SK-N-MC (cell line): Measurements from ENCODE around the gene CSH2.

Source experiments
- DNase-seq: peaks from one replicate; pipeline ENCODE4 v3.0.0-alpha.2; 2011; ENCODE audit warnings: low read depth, low spot score
- H3K27ac ChIP-seq: fragments of 200-600 bp; sonication (generic); 2 replicates; pipeline ENCODE4 v1.5.1; 2016; ENCODE audit warnings: mixed run types
- H3K36me3 ChIP-seq: fragments of 200-600 bp; sonication (generic); 2 replicates; pipeline ENCODE4 v1.6.1; 2017; ENCODE audit warnings: antibody characterized with exemption, low read length, mixed read lengths; ENCODE audit not compliant: insufficient read depth
- H3K4me3 ChIP-seq: fragments of 200-600 bp; sonication (generic); 2 replicates; pipeline ENCODE4 v1.5.1; 2016
- H3K9ac ChIP-seq: fragments of 200-600 bp; sonication (generic); 2 replicates; pipeline ENCODE4 v1.8.0; 2017; ENCODE audit warnings: mixed run types, mixed read lengths; ENCODE audit not compliant: insufficient read length
- H3K9me3 ChIP-seq: fragments of 200-600 bp; sonication (generic); 2 replicates; pipeline ENCODE4 v1.6.1; 2017; ENCODE audit warnings: low read depth, mild to moderate bottlenecking, antibody characterized with exemption, low read length, moderate library complexity, mixed read lengths
- EZH2 ChIP-seq: fragments of 200-600 bp; sonication (generic); IDR thresholded peaks from one replicate; pipeline ENCODE4 v1.6.1; 2017; ENCODE audit warnings: antibody characterized with exemption
- FOXP2 ChIP-seq: optimal IDR thresholded peaks from 2 replicates; pipeline ENCODE3; 2011; ENCODE audit warnings: mild to moderate bottlenecking, moderate library complexity; ENCODE audit not compliant: insufficient read depth; ENCODE audit errors: extremely low read length, control extremely low read depth
- POLR2AphosphoS5 ChIP-seq: IDR thresholded peaks from 2 replicates; pipeline ENCODE4 v1.6.1; 2012; ENCODE audit warnings: mild to moderate bottlenecking, low read depth, low read length, borderline replicate concordance

CSH2 gene

GRCh38 chr17:63840591-63841349 lies 32.7 kb downstream of the CSH2 start:
- Histone ChIP-seq H3K9ac (peak overlapping the region; percentile 83), H3K4me3 (peak overlapping the region; percentile 90), H3K27ac (no peak overlapping the region)

GRCh38 chr17:63838631-63839171 lies 34.8 kb downstream of the CSH2 start:
- Histone ChIP-seq H3K4me3 (peak overlapping the region; percentile 62), H3K27ac (peak overlapping the region; percentile 84), H3K9me3 (no peaks in the 10 kb centered on the region), H3K36me3 (peaks cover 20% of the 10 kb centered on the region; the same call in 1 of the 2 replicates), H3K9ac (no peak overlapping the region)
- no peak for TF ChIP-seq POLR2AphosphoS5
- TF ChIP-seq EZH2: no peak
- no peak for TF ChIP-seq FOXP2
- peak; percentile 34 for DNase-seq

More at GRCh38 chr17:63840591-63841349, 32.7 kb downstream of the CSH2 start:
- no peak for DNase-seq
- no peaks in the 10 kb centered on the region for H3K9me3 ChIP-seq
- TF ChIP-seq POLR2AphosphoS5: no peak
- TF ChIP-seq FOXP2: no peak
- no peak for TF ChIP-seq EZH2
- H3K36me3 ChIP-seq: peaks cover 11% of the 10 kb centered on the region; the same call in 1 of the 2 replicates

GRCh38 chr17:63837962-63838600 lies 35.4 kb downstream of the CSH2 start:
- no peak for TF ChIP-seq FOXP2
- TF ChIP-seq EZH2: no peak
- TF ChIP-seq POLR2AphosphoS5: no peak
- peak overlapping the region; percentile 62 for H3K4me3 ChIP-seq
- no peak overlapping the region for H3K27ac ChIP-seq
- no peak for DNase-seq
- no peak overlapping the region for H3K9ac ChIP-seq
- no peaks in the 10 kb centered on the region for H3K9me3 ChIP-seq
- H3K36me3 ChIP-seq: peaks cover 26% of the 10 kb centered on the region

- H3K36me3 ChIP-seq: peaks cover 32% of the 10 kb centered on the region
- H3K9me3 ChIP-seq: no peaks in the 10 kb centered on the region
- no peak for DNase-seq
- TF ChIP-seq FOXP2: no peak
- TF ChIP-seq POLR2AphosphoS5: no peak
- no peak for TF ChIP-seq EZH2
- H3K9ac ChIP-seq: no peak overlapping the region
- H3K4me3 ChIP-seq: no peak overlapping the region
- no peak overlapping the region for H3K27ac ChIP-seq
Observed at GRCh38 chr17:63837480-63837879, 36.0 kb downstream of the CSH2 start.

- Histone ChIP-seq H3K4me3 (no peak overlapping the region), H3K9me3 (no peaks in the 10 kb centered on the region), H3K9ac (no peak overlapping the region), H3K27ac (no peak overlapping the region), H3K36me3 (peaks cover 39% of the 10 kb centered on the region)
- DNase-seq: no peak
- TF ChIP-seq FOXP2: no peak
- TF ChIP-seq EZH2: no peak
- TF ChIP-seq POLR2AphosphoS5: no peak
Observed at GRCh38 chr17:63836811-63837210, 36.7 kb downstream of the CSH2 start.

GRCh38 chr17:63835167-63835720 lies 38.2 kb downstream of the CSH2 start:
- TF ChIP-seq EZH2 (no peak), POLR2AphosphoS5 (no peak), FOXP2 (no peak)
- H3K9ac ChIP-seq: no peak overlapping the region
- DNase-seq: no peak

GRCh38 chr17:63834431-63835166 lies 38.9 kb downstream of the CSH2 start:
- H3K27ac ChIP-seq: no peak overlapping the region; the same call in 1 of the 2 replicates
- DNase-seq: peak; percentile 22

More at GRCh38 chr17:63835167-63835720, 38.2 kb downstream of the CSH2 start:
- H3K9me3 ChIP-seq: no peaks in the 10 kb centered on the region
- H3K4me3 ChIP-seq: no peak overlapping the region
- H3K27ac ChIP-seq: no peak overlapping the region
- peaks cover 55% of the 10 kb centered on the region for H3K36me3 ChIP-seq

More at GRCh38 chr17:63834431-63835166, 38.9 kb downstream of the CSH2 start:
- H3K9me3 ChIP-seq: no peaks in the 10 kb centered on the region
- H3K36me3 ChIP-seq: peaks cover 61% of the 10 kb centered on the region
- TF ChIP-seq FOXP2 (no peak), POLR2AphosphoS5 (no peak), EZH2 (no peak)
- no peak overlapping the region for H3K9ac ChIP-seq
- no peak overlapping the region for H3K4me3 ChIP-seq
